Smooth muscle cell (in vitro differentiated cells): Measurements from ENCODE around the gene PDLIM4. TPM values are rescaled to one million over a fixed set of nuclear protein-coding genes. Genes with fewer than 3 reads are reported as not detected.
A peak's percentile ranks its signal among the peaks of the same experiment; 100 is the strongest.

Source experiments
- DNase-seq: peaks from one replicate; lab custom pipeline; 2025; ENCODE audit not compliant: unreplicated experiment; lab: John Stamatoyannopoulos, UW
- H2AFZ ChIP-seq: fragments of 200-600 bp; sonication (generic); 2 replicates; pipeline ENCODE4 v1.6.0; 2016; ENCODE audit warnings: antibody characterized with exemption, low read depth, mild to moderate bottlenecking
- H3F3A ChIP-seq: fragments of 200-600 bp; sonication (generic); 2 replicates; pipeline ENCODE4 v1.6.0; 2017; ENCODE audit warnings: antibody characterized with exemption, low read depth
- H3K27ac ChIP-seq: fragments of 200-600 bp; sonication (generic); 2 replicates; pipeline ENCODE4 v1.5.1; 2016; ENCODE audit warnings: low read depth, mild to moderate bottlenecking
- H3K27me3 ChIP-seq: fragments of 200-600 bp; sonication (generic); 2 replicates; pipeline ENCODE4 v1.6.1; 2016; ENCODE audit warnings: low read depth, mild to moderate bottlenecking
- H3K36me3 ChIP-seq: fragments of 200-600 bp; sonication (generic); 2 replicates; pipeline ENCODE4 v1.5.1; 2016; ENCODE audit warnings: low read depth
- H3K4me1 ChIP-seq: fragments of 200-600 bp; sonication (generic); 2 replicates; pipeline ENCODE4 v1.5.1; 2016; ENCODE audit warnings: low read depth
- H3K4me2 ChIP-seq: fragments of 200-600 bp; sonication (generic); 2 replicates; pipeline ENCODE4 v1.6.0; 2016; ENCODE audit warnings: mild to moderate bottlenecking
- H3K4me3 ChIP-seq: fragments of 200-600 bp; sonication (generic); 2 replicates; pipeline ENCODE4 v1.5.1; 2016; ENCODE audit warnings: mild to moderate bottlenecking
- H3K79me2 ChIP-seq: fragments of 200-600 bp; sonication (generic); 2 replicates; pipeline ENCODE4 v1.6.0; 2016; ENCODE audit warnings: low read depth, mild to moderate bottlenecking
- H3K9ac ChIP-seq: fragments of 200-600 bp; sonication (generic); 2 replicates; pipeline ENCODE4 v1.6.0; 2016; ENCODE audit warnings: low read depth
- H3K9me3 ChIP-seq: fragments of 200-600 bp; sonication (generic); replicated peaks from 2 replicates; pipeline ENCODE4 v1.5.1; 2016; ENCODE audit warnings: low read depth
- H4K20me1 ChIP-seq: fragments of 200-600 bp; sonication (generic); 2 replicates; pipeline ENCODE4 v1.6.0; 2016; ENCODE audit warnings: low read depth
- WGBS: methylation state at CpG from one replicate; pipeline ENCODE4 v1.1.7; 2016; ENCODE audit warnings: low lambda C conversion rate; 5-methylcytosine and 5-hydroxymethylcytosine counted together
- polyA plus RNA-seq: library from polyadenylated mRNA; unstranded; fragments of >200 nt; fragmentation: Nextera tagmentation; extraction: Ambion mirVana; gene quantifications from 2 replicates; pipeline ENCODE4 v1.2.1, GENCODE V29; 2016
- total RNA-seq: library from RNA; depleted of rRNA; stranded (reverse); fragments of >200 nt; gene quantifications from 2 replicates; pipeline ENCODE4 v1.2.3, GENCODE V29; 2014
- TF ChIP-seq, protein P1 (sequence below): fragments of 200-600 bp; sonication (generic); IDR thresholded peaks from 2 replicates; pipeline ENCODE4 v1.5.1; 2017; ENCODE audit warnings: borderline replicate concordance, mild to moderate bottlenecking, antibody characterized with exemption; ENCODE audit not compliant: insufficient read depth, poor library complexity, severe bottlenecking

PDLIM4 gene
- total and polyA plus RNA-seq, 2 experiments from 2014 or later, result 93.8 to 275 TPM

DNA sequence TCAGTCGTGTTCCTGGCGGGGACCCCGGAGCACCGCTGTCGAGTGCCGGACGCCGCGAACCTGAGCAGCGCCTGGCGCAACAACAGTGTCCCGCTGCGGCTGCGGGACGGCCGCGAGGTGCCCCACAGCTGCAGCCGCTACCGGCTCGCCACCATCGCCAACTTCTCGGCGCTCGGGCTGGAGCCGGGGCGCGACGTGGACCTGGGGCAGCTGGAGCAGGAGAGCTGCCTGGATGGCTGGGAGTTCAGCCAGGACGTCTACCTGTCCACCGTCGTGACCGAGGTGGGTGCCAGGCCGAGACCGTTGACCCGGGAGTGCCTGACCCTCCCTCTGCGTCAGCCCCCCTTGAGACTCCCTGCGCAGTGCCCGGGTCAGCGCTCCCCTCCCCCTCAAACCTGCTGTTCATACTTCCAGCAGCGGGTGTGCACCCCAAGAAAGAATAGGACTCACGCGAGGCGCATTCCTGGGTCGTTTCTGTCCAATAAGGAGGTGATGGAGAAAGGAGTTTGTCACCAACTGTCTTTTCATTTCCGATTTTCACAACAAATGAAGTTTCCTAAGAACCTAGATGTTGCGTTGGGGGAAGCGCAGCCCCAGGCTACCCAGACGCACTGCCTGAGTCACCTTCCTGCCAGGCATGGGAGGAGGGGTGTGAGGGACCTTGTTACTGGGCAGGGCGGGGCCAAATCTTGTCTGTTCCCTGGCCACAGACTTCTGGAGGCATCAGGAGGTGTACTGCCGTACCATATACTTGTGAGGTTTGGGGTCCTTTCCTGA, 37.4 kb downstream of the PDLIM4 start:
- TF ChIP-seq, protein P1, sequence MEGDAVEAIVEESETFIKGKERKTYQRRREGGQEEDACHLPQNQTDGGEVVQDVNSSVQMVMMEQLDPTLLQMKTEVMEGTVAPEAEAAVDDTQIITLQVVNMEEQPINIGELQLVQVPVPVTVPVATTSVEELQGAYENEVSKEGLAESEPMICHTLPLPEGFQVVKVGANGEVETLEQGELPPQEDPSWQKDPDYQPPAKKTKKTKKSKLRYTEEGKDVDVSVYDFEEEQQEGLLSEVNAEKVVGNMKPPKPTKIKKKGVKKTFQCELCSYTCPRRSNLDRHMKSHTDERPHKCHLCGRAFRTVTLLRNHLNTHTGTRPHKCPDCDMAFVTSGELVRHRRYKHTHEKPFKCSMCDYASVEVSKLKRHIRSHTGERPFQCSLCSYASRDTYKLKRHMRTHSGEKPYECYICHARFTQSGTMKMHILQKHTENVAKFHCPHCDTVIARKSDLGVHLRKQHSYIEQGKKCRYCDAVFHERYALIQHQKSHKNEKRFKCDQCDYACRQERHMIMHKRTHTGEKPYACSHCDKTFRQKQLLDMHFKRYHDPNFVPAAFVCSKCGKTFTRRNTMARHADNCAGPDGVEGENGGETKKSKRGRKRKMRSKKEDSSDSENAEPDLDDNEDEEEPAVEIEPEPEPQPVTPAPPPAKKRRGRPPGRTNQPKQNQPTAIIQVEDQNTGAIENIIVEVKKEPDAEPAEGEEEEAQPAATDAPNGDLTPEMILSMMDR, result no peak
- peak; percentile 44 for DNase-seq
- no peaks in the 10 kb centered on the region for H3K36me3 ChIP-seq
- WGBS, result 2% methylated on average over 49 of the region's 50 CpGs
- H3K9me3 ChIP-seq, result no peaks in the 10 kb centered on the region
- H3K4me1 ChIP-seq, result peaks cover 10% of the 10 kb centered on the region
- peak overlapping the region; percentile 93 for H3K4me2 ChIP-seq
- H4K20me1 ChIP-seq, result no peaks in the 10 kb centered on the region
- peaks cover 6% of the 10 kb centered on the region for H3F3A ChIP-seq
- H3K79me2 ChIP-seq, result peaks cover 8% of the 10 kb centered on the region
- H3K9ac ChIP-seq, result peak overlapping the region; percentile 95
- peak overlapping the region; percentile 86 for H2AFZ ChIP-seq
- peak overlapping the region; percentile 99 for H3K27ac ChIP-seq
- H3K27me3 ChIP-seq, result no peaks in the 10 kb centered on the region
- H3K4me3 ChIP-seq, result peak overlapping the region; percentile 64

DNA sequence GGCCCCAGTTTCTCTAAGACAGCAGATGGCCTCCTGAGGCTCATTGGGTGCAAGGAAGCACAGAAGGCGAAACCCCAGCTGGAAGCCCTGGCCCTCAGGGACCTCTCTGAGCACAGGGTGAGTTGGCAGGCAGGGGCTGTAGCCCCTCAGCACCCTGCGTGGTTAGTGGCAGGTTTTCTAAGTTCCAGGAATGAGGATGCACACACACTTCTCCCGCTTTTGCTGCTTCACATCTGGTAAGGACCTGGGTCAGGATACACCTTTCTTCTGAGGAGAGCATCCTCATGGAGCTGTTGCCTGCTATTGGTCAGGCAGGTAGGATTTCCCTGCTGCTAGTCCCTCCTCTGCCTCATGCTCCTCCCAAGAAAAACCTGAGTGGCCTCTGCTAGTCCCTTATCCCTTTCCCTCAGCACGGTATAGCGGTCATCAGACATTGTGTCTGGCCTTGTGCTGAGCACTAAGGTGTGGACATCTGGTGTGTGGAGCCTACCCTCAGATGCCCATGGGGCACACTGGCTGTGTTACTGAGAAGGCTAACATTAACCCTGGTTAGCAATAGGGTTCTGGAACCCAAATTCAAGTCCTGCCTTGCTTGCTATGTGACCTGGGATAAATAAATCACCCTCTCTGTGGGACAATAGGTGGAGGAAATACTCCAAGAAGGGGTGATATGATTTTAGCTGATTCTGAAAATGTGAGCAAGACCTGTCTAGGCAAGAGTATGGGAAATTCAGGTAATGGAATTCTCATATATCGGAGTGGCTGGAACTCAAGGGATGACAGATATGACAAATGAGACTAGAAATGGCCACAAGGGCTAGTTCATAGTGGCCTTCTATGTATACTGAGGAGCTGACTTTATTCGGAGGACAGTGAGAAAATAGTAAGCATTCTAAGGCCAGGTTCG, 38.3 kb downstream of the PDLIM4 start:
- no peaks in the 10 kb centered on the region for H4K20me1 ChIP-seq
- no peaks in the 10 kb centered on the region for H3K27me3 ChIP-seq
- H3K9me3 ChIP-seq, result no peaks in the 10 kb centered on the region
- no peak overlapping the region for H3K9ac ChIP-seq
- peak overlapping the region; percentile 64 for H3K4me3 ChIP-seq
- H2AFZ ChIP-seq, result no peak overlapping the region
- peak overlapping the region; percentile 99 for H3K27ac ChIP-seq
- peaks cover 10% of the 10 kb centered on the region for H3K4me1 ChIP-seq
- TF ChIP-seq, protein P1, result no peak
- peaks cover 8% of the 10 kb centered on the region for H3K79me2 ChIP-seq
- H3K36me3 ChIP-seq, result no peaks in the 10 kb centered on the region
- H3K4me2 ChIP-seq, result peak overlapping the region; percentile 93
- DNase-seq, result no peak
- peaks cover 6% of the 10 kb centered on the region for H3F3A ChIP-seq
- WGBS, result 82% methylated on average over 8 of the region's 8 CpGs

DNA sequence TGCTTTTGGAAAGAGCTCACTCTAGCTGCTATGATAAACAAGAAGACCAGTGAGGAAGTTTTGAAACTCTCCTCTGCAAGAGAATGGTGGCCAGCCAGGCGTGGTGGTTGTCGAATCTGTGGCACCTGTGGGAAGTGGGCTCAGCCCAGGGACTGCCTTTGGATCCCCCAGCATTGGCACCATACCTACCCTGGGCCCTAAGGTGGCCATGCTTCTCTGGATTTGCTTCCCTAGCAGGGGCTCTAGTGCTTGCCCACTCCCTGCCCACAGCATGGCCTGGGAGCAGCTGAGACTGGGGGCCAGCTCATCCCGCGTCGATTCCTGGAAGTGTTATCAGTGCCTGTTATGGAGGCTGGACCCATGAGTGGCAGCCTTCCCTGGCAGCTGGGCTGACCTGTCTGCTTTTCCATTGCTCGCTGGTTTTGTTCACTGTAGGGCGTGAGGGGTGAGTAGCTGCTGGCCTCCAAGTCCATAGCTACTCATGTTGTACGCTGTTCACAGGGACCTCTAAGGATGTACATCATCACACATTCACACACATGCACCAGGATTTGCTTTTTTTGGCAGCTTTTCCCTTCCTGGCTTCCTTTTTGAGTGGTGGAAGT, 39.0 kb downstream of the PDLIM4 start:
- no peak for DNase-seq

More for the DNA sequence above, 39.0 kb downstream of the PDLIM4 start:
- H2AFZ ChIP-seq, result no peak overlapping the region
- H3K4me2 ChIP-seq, result no peak overlapping the region
- no peaks in the 10 kb centered on the region for H3K36me3 ChIP-seq
- no peaks in the 10 kb centered on the region for H4K20me1 ChIP-seq
- H3K27me3 ChIP-seq, result no peaks in the 10 kb centered on the region
- H3K79me2 ChIP-seq, result peaks cover 8% of the 10 kb centered on the region
- TF ChIP-seq, protein P1, result no peak
- 82% methylated on average over 8 of the region's 8 CpGs for WGBS
- no peaks in the 10 kb centered on the region for H3K9me3 ChIP-seq
- H3K9ac ChIP-seq, result no peak overlapping the region
- H3K27ac ChIP-seq, result no peak overlapping the region
- H3K4me3 ChIP-seq, result no peak overlapping the region
- peaks cover 6% of the 10 kb centered on the region for H3F3A ChIP-seq
- peaks cover 10% of the 10 kb centered on the region for H3K4me1 ChIP-seq
